Glomerular visceral epithelial cell (primary cell): ENCODE measurements around the gene CCM2.
"Not testable (repeated sequence)": the region's sequence is repeated elsewhere in the genome, so short reads cannot be mapped to it uniquely, and the experiment has no call there.

ENCODE experiments used
- DNase-seq: peaks from one replicate; pipeline ENCODE4 v3.0.0-alpha.2; 2016; ENCODE audit errors: extremely low spot score

Gene CCM2

DNA sequence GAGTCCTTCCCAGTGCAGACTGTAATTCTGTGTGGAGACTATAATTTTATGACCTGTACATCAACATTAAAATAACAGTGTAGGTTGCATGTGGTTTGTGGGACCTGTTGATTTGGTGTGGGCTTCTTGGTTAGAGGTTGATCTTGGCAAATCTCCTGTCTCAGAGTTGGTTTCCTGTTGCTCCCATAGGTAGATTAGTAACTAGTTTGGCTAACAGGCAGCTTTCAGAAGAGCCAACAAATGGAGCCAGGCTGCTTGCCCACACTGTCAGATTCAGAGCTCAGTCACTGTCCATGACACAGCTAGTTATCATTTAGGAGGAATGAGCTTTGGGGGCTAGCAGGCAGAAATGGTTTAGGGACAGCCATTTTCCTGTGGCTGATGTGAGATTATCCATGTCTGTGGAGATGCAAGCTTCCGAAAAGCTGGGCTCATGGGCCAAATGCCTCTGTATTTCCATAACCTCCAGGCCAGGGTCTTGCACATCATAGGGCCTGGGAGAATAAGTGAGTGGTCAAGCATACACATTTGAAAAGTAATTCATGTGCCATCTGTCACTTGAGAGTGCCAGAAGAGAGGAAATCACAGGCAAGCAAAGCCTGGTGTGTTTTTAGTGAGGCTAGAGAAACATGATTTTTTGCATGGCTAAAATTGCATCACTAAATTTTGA is 33.4 kb downstream of the CCM2 start:
- peak; percentile 74 for DNase-seq

DNA sequence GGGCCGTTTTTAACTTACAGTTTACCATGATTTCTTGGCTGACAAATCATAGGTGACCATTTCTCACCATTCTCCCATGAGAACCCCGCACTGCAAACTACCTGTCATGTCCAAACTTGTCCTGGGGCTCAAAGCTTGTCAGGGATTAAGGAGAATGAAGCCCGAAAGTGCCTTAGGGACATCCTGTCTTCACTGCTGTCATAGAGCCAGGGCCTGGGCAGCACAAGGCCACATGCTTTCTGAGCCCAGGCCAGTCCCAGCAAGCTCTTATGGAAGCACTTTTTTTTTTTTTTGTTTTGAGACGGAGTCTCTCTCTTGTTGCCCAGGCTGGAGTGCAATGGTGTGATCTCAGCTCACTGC is 33.9 kb downstream of the CCM2 start:
- DNase-seq = no peak

DNA sequence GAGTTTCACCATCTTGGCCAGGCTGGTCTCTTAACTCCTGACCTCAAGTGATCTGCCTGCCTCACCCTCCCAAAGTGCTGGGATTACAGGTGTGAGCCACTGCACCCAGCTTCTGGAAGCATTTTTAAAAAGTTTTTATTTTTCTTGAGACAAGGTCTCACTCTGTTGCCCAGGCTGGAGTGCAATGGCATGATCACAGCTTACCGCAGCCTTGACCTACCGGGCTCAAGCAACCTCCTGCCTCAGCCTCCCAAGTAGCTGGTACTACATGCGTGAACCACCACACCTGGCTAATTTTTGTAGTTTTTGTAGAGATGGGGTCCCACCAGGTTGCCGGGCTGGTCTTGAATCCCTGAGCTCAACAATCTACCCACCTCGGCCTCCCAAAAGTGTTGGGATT is 34.7 kb downstream of the CCM2 start:
- DNase-seq = not testable (repeated sequence)

DNA sequence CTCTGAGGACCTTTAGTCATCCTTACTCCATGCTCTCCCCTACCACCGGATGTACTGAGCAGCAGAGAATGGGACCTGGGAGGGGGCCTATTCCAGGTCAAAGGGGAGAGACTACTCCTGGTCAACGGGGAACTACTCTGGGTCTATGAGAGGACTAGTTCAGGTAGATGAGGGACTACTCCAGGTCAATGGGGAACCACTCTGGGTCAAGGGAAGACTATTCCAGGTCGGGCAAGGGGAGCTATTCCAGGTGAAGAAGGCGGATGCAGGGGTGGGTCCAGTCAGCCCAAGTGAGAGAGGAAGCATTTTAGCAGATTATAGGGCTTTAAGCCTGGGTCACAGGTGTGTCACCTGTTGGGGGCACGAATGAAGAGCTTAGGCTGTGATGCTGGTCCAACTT is 35.4 kb downstream of the CCM2 start:
- DNase-seq = no peak

DNA sequence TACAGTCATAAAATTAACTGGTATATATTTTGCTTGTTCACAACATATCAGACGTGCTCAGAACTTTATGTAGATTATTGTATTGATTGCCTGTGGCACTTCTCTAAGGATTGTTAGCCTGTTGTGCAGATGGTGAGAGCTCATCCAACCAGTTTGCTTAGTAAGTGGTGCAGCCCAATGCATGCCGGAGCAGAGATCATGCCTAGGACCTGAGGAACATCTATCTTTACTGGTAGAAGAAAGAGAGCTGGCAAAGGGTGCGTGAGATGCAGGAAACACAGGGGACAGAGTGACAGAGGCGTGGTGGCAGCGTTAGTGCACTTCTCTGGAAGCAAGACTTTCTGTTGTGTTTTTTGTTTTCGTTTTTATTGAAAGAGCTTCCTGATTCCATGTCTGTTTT is 35.9 kb downstream of the CCM2 start:
- no peak for DNase-seq

DNA sequence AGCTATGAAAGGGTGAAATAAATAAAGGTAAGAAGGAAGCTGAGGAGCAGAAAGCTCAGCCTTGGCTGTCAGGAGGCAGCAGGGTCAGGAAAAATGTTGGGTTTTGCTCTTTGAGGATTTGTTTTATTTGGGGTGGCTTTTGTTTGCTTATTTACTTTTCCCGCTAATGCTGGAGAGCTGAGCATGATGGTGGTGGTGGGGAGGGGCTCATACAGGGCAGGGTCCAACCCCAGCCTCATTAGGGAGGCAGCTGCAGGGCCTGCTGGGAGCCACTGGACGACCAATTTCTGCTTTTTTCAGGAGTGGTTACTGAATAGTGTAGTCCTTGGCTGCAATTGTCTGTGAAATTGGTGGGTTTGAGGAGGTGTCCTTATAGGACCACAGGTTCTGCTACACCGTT is 36.3 kb downstream of the CCM2 start:
- no peak for DNase-seq

DNA sequence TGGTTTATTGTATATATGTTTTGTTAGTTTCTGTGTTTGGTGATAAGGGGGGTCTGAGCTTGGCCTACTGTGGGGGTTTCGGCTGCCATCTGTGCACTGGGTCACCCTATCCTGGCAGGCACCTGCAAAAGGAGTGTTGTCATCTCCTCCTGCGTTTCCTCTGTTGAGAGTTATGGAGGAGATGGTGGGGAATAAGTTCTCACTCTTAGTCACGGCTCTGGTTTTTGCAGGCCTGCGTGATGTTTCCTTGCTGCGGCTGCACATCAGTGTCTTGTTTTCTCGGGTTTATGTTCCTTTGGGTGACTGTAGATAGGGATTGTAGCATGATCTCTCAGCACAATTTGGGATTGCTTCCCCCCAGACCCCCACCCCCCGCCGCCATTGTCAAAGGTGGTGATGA is 36.8 kb downstream of the CCM2 start:
- DNase-seq = no peak

DNA sequence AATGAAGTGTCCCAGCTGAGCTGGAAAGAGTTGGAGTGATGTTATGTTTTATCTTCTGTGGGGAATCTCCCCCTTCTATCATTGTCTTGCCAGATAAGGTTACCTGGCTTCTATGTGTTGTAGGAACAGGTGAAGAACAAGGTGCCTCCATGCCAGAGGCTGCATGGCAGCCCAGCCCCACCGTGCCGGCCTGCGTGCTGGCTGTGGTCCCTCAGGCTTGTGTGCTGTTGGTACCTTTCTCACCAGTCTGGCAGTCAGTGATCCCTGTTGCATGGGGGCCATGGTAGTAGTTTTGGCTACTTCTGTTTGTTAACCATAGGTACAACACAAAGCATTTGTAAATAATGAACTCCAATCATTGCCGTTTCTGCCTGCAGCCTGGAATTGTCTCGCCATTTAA is 37.9 kb downstream of the CCM2 start:
- no peak for DNase-seq

DNA sequence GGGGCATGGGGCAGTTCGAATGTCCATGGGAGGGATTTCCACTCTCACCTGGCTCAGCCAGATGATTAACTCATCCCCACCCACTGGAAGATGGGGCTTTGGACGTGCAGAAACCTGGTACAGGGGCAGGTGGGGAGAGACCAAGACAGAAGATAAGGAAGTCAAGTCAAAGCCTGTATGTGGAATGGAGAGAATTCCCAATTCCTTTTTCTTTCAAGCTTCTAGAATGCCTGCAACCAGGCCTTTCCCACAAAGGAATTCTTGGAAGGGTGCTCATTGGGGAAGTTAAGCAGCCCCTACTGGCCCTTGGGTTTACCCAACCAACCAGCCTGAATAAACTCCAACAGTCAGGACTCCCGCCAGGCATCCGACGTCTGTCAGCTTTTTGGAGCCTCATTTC is 39.1 kb downstream of the CCM2 start:
- DNase-seq = no peak

DNA sequence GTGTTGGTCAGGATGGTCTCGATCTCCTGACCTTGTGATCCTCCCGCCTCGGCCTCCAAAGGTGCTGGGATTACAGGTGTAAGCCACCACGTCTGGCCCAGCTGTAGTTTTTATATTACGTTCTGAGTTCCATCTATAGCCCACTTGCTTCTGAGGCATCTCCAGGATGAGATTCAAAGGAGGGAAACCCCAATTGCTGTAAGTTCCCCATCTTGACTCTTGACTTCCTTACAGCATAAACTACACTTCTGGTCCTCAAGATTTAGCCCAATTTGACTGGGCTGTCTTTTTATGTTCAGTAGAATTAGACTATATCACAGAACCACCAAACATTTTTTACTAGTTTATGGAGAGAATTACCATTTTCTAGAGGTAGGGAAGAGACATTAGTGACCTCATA is 44.3 kb downstream of the CCM2 start:
- DNase-seq = no peak

DNA sequence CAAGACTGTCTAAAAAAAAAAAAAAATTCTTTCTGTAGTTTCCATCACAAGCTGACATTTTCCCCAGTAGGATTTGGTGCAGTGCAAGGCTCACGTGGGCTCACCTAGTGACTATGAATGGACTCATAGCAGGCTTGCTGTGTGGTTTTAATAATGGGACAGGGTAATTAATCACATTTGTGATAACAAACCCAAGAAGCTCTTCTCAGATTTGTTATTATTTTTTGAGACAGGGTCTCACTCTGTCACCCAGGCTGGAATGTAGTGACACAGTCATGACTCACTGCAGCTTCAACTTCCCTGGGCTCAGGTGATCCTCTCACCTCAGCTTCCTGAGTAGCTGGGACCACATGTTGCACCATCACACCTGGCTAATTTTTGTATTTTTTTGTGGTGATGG is 48.7 kb downstream of the CCM2 start:
- DNase-seq = no peak

DNA sequence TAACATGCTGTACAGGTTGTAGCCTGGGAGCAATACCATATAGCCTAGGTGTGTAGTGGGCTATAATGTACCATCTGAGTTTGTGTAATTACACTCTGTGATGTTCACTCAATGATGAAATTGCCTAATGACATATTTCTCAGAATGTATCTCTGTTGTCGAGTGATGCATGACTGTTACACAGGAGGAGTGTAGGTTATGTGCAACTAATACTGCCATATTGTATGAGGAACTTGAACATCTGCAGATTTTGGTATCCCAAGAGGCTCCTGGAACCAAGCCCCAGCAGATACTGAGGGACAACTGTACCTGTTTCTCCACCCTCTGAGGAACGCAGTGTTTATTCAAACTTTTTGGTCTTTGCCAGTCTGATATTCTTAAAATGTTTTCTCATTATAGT is 50.2 kb downstream of the CCM2 start:
- no peak for DNase-seq

DNA sequence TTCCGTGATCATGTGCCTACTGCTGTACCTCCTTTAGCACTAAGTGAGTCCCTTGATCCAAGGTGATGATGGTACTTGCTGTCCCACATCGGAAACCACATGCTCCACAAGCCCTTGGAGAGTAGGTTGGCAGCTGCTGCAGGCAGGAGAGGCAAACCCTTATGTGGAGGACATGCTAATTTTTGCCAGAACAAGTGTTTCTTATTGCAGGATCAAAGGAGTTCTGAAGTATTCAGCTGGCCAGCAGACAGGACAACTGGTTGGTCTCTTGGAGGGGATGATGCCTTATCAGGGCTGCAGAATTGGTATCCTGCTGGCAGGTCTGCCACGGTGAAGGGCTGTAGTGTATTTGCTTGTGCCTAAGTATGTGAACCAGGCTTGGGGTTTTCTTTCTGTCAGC is 52.0 kb downstream of the CCM2 start:
- no peak for DNase-seq

DNA sequence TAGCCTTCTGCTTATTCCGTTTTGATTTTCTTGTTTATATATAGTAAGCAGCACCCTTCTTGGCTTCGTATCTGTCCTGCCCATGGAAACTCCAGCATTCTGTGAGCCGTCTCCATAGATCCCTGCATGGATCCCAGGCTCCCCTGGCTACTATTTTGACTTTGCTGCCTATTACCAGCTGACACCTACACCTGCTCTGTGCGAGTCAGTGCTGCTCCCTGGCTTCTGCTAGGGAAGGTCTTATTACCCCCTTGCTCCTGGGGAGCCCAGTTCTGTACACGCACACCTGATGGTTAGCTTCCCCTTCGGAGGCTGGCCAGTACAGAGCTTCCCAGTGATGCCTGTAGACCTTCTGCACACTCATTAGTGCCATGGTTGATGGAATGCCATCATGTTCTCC is 53.4 kb downstream of the CCM2 start:
- no peak for DNase-seq

DNA sequence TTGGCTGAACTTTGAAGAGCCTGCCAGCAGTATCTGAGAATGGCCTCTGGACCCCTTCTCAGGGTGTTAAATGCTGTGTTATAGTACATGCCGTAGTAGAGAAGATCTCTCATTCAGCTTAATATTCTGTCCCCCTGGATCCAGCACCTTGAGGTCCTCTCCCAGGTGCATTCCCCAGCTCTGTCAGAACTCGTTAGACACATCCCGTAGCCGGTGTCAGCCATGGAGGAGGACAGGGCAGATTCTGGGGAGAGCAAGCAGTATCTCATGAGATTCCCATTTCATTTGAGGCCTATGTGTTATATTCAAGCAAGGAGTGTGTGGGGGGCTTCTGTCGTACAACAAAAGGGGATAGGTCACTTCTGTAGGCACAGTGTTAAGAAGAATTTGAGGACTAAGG is 53.9 kb downstream of the CCM2 start:
- DNase-seq = no peak

DNA sequence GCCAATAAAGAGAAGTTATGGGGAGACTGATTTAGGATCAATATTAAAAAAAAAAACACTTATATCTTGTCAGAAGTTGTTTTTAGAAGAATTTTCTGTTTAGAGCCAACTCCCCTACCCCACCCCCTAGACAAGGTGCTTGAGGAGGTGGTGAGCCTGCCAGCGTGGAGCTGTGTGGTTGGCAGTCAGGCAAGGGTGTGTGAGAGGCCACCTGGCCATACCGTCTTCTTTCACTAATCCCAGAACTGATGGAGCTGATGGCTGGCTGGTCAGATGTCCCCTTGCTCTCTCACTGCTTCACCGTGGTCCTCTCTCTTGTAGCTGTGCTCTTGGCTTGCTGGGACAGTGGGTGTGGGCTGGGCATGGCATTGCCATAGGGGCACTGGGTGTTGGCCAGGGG is 54.4 kb downstream of the CCM2 start:
- no peak for DNase-seq

DNA sequence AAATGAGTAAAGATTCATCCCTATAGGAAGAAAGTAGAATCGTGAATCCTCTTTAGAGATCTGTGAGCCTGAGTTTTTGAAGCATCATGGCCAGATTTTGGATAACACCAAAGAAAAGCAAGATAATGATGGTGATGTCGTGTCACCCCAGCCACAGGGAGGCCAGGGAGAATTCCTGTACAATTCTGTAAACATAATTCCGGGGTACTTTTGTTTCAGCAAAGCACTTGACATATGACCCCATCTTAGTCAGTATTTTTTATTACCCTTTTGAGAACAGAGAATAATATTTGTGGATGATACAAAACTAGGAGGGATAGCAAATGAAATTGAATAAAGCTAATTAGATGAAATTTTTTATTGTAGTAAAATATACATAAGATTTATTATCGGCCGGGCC is 55.0 kb downstream of the CCM2 start:
- no peak for DNase-seq

DNA sequence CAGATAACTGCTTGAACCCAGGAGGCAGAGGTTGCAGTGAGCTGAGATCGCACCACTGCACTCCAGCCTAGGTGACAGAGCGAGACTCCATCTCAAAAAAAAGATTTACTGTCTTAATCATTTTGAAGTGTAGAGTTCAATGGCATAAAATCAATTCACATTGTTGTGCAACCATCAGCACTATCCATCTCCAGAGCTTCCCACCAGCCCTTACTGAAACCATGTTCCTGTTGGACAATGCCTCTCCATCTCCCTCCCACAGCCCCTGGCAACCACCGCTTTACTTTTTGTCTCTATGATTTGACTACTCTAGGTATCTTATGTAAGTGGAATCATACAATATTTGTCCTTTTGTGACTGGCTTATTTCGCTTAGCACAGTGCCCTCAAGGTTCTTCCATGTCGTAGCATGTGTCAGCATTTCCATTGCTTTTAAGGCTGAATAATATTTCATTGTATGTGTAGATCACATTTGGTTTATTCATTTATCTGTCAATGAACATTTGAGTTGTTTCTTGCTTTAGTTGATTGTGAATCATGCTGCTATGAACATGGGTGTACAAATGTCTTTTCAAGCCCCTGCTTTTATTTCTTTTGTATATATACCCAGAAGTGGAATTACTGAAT is 55.7 kb downstream of the CCM2 start:
- DNase-seq = no peak

DNA sequence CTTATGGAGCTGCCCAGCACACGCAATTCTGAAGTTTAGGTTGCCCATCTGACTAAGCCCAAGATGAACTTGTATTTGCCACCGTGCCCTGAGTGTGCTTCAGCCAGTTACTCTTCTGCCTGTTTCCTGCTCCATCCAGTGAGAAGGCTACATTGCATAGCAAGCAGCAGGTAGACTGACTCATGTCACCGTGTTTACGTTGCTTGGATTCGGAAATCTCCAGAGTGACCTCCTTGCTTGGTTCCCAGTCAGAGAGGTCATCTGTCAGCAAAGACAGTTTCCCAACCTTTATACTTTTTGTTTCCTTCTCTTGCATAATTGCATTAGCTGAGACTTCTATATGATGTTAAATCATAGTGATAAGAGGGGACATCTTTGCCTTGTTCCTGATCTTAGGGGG is 57.9 kb downstream of the CCM2 start:
- DNase-seq = no peak

DNA sequence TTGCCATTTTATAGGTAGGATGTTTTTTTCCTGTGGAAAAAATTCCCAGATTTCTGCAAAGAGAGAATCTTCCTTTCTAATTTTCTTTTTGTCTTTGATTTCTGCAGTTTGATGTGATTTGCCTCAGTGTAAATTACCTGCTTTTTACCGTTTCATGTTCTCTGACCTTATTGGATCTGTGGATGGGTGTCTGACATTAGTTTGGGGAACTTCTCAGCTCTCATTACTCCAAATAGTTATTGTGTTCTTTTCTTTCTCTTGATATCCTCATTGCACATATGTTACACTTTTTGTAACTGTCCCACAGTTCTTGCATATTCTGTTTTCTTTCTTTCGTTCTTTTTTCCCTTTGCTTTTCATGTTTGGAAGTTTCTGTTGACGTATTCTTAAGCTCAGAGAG is 60.3 kb downstream of the CCM2 start:
- DNase-seq = no peak

DNA sequence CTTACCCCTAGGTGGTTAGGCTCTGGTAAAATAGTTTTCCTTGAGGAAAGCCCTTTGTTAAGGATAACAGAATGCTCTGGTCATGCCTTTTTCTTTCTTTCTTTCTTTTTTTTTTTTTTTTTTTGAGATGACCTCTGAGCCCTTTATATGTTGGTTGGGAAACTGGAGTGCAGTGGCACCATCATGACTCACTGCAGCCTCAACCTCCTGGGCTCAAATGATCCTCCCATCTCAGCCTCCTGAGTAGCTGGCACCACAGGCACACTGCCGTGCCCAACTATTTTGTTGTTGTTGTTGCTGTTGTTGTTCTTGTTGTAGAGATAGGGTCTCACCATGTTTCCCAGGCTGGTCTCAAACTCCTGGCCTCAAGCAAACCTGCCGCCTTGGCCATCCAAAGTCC is 61.4 kb downstream of the CCM2 start:
- no peak for DNase-seq

DNA sequence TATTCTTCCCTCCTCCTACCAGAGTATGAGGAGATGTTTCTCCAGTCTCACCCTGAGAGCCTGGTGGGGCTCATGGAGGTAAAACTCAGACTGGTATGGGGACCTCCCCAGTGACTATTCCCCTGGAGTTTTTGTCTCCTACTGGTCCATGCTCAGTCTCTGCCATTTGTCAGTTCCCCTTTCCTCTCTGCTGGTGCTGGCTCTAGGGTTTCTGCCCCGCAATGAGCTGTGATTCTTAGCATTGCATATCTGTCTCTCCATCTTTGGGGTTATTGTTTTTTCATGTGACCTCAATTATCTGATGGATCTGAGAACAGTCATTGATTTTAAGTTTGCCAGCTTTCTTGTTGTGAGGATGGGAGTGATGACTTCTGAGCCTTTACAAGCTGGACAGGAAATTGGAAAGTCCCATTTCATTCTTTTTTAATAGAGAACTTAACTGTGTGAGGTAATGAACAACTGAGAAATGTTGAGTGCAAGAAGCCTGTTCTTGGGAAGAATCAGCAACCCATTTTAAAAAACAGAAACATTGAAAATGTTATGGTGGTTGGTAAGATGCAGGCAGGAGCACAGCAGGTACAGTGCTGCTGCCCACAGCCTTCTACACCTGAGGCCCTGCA is 61.9 kb downstream of the CCM2 start:
- DNase-seq = no peak

DNA sequence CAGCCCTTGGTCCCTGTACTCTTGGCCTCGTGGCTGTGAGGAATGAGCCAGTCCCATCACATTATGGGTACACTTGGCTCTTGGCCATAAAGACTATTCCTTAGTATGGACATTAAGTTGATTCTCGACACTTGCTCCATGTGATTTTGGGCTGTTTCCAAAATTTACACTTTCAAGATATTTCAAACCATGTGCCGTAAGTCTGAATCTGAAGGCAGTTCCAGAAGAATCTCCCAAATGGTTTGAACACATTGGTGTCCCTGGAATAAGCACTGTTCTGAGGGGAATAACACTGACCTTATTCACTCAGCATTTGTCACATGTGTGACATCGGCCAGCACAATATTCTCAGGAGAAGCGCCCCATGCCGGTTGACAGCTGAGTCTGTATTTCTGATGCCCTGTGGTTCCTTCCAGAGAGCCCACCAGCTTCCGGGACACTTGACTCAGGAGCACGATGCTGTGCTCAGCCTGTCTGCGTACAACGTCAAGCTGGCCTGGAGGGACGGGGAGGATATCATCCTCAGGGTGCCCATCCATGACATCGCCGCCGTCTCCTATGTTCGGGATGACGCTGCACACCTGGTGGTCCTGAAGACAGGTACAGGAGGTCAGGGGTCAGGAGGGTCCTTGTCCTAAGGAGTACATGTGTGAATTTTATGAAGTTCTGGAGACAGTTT is 64.2 kb downstream of the CCM2 start:
- no peak for DNase-seq
